Thyroid gland (tissue), 4 donors: ENCODE data around the gene SLC35F1.

ENCODE experiments used
- CTCF ChIP-seq, 6 experiments: fragments of 200-600 bp in 3 of 6; fragments of 450-650 bp in 3 of 6; sonication (generic) in 3 of 6; IDR thresholded peaks; one replicate each; pipeline ENCODE4 v1.5.1; 2016 to 2019; ENCODE audit warnings: antibody characterized with exemption in 6 of 6, mild to moderate bottlenecking in 2 of 6, inconsistent platforms in 1 of 6, moderate library complexity in 1 of 6
- POLR2A ChIP-seq, 2 donors: fragments of 450-650 bp; IDR thresholded peaks; one replicate each; pipeline ENCODE4 v1.6.1; 2017; ENCODE audit warnings: antibody characterized with exemption in 2 of 2, mild to moderate bottlenecking in 2 of 2, moderate library complexity in 1 of 2

- TF ChIP-seq CTCF (IDR thresholded peaks at IDR 0.05) (no peak), POLR2A (IDR thresholded peaks at IDR 0.05) (no peak)
Measured at GRCh38 chr6:118016532-118016931, 109.5 kb downstream of the SLC35F1 start.
